HG03520 (cell line): ENCODE measurements around the gene MAML3.
"Not testable (repeated sequence)": the region's sequence is repeated elsewhere in the genome, so short reads cannot be mapped to it uniquely, and the experiment has no call there.

ENCODE experiments used
- ATAC-seq: cut with Tn5 transposase; IDR thresholded peaks from one replicate; pipeline ENCODE4 v1.9.1; 2021; ENCODE audit warnings: mild to moderate bottlenecking, moderate library complexity; ENCODE audit not compliant: unreplicated experiment

Gene MAML3

GRCh38 chr4:139969635-139970266, 184.2 kb downstream of the MAML3 start:
- ATAC-seq = no peak

DNA sequence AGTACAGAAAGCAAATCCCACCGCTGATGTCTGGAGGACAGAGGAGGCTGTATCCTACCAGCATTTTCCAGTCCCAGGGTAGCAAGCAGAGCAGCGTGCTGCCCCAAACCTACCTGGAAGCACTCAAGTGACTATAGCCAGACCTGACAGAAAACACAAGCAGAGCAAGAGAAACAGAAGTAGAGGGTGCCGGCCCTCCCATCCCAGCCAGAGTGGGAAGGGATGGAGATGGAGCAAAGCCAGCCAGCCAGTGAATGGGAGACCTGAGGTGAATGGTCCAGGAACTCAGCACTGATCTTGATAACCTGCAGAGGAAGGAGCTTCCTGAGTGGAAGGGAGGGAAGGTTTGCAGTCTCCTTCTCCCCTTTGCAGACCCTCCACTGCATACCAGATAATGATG, 185.2 kb downstream of the MAML3 start:
- no peak for ATAC-seq

DNA sequence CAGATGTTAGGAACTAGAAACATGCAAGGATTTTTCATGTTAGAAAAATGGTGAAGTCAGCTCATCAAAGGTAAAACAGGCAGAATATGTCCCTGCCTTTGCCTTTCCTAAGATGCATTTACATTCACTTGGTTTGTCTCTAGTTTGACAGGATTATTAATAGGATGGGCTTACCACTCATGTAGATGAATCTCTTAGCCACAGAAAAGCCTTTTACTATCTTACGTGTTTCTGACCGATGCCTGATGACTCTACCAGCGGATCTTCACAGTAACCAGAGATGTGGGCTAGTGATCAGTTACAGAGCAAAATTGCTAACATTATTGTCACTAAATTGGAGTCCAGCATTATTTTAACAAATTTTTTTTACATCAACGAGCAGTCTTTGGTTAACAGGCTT, 187.6 kb downstream of the MAML3 start:
- no peak for ATAC-seq

GRCh38 chr4:139965789-139966188, 188.2 kb downstream of the MAML3 start:
- ATAC-seq = no peak

- ATAC-seq = no peak
Observed at GRCh38 chr4:139963708-139964107, 190.3 kb downstream of the MAML3 start.

GRCh38 chr4:139962130-139962684, 191.8 kb downstream of the MAML3 start:
- no peak for ATAC-seq

GRCh38 chr4:139961344-139961946, 192.5 kb downstream of the MAML3 start:
- ATAC-seq = no peak

GRCh38 chr4:139959396-139959795, 194.6 kb downstream of the MAML3 start:
- no peak for ATAC-seq

GRCh38 chr4:139958739-139959098, 195.3 kb downstream of the MAML3 start:
- ATAC-seq = no peak

- ATAC-seq = no peak
Observed at GRCh38 chr4:139957986-139958738, 195.8 kb downstream of the MAML3 start.

DNA sequence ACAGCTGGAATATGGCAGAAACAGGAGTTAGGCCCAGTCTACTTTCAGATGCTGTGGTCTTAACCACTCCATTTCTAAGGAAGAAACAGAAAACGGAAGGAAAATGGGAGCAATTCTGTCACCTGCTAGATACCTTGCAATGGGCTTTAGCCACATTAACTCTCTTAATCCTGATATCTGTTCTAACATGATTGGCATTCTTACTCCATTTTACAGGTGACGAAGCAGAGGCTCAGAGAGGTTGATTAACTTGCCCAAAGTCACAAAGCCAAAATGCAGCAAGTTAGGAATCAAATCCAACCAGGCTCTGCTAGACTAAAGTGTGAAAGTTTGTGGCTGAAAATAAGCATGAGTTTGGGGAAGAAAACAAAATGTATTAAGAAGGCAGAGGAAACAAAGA, 196.9 kb downstream of the MAML3 start:
- ATAC-seq = no peak

DNA sequence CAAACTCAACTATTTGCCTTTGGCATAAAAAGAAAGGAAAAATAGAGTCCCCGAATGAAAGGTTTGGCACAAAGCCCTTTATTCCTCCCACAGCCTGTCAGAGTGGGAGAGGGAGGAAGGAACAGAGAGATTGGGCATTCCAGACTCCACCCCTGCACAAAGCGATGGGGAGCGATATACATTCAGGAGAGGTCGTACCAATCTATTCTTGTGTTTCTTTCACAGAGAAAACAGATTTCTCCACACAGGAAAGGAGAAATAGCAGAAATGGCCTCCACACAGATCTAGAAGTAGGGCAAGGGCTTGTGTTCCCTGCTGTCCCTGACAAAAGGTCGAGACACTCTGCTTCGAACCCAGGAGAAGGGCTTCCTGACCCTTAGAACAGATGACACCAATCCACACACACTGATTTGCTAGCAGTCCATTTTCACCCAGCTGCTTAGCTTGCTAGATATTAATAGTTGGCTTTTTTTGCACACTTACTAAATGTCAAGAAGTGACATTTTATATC, 197.4 kb downstream of the MAML3 start:
- no peak for ATAC-seq

DNA sequence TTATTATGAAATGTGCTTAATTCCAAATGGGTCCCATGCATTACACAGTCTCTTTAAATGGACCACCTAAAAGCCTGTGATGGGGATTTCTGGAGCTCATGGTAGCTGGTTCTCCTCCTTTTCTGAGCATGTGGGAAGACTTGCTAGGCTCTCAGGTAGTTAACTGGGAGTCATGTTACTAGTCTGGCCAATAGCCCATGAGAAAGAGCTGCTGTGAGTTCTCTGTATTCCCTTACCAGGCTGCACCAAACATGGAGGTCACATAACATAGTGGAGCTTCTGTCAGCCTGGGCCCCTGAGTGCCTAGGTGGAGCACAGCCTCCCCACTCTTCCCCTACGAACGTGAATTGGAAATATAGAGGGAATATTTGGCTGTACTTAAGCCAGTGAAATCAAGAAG, 198.4 kb downstream of the MAML3 start:
- no peak for ATAC-seq

GRCh38 chr4:139954512-139954911, 199.5 kb downstream of the MAML3 start:
- no peak for ATAC-seq

DNA sequence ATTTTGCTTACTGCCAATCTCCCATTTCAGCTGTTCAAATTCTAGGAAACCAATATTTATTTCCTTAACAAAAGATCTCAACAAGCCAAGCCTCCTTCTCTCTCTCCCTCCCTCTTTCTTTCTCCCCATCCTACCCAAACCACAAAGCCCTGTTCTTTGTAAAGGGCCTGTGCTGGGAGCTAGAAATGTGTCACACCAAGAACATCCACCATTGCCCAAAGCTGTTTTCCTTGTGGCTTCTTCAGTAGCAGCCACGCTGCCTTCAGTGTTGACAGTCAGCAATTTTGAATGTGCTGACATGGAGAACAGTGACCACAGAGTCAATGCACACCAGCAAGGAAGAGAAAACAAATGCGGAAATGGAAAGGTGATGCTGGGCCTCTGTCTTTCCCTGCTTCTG, 203.0 kb downstream of the MAML3 start:
- ATAC-seq = no peak

DNA sequence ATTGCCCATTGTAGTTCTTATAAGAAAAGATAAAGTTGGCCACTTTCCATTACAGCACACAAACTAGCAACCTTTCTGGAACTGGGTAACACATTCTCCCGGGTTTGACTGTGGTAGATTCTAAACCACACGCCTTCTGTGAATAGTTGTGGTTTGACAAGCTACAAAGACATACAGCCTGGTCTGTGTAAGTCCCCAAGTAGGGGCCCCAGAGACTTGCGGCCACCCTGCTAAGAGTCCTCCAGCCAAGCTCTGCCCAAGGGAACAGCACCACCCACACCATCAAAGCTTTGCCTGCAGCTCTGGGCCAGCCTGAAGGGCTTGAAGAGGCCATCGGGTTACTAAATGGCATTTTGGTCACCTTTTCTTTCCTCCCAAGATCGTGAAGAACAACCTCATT, 203.4 kb downstream of the MAML3 start:
- peak; percentile 92 for ATAC-seq

- ATAC-seq = not testable (repeated sequence)
Observed at GRCh38 chr4:139944916-139945315, 209.1 kb downstream of the MAML3 start.

GRCh38 chr4:139943277-139943676, 210.7 kb downstream of the MAML3 start:
- no peak for ATAC-seq

- ATAC-seq = no peak
Observed at GRCh38 chr4:139942241-139942640, 211.7 kb downstream of the MAML3 start.

- no peak for ATAC-seq
Observed at GRCh38 chr4:139940600-139940999, 213.4 kb downstream of the MAML3 start.

- ATAC-seq = no peak
Observed at GRCh38 chr4:139938414-139938813, 215.6 kb downstream of the MAML3 start.

DNA sequence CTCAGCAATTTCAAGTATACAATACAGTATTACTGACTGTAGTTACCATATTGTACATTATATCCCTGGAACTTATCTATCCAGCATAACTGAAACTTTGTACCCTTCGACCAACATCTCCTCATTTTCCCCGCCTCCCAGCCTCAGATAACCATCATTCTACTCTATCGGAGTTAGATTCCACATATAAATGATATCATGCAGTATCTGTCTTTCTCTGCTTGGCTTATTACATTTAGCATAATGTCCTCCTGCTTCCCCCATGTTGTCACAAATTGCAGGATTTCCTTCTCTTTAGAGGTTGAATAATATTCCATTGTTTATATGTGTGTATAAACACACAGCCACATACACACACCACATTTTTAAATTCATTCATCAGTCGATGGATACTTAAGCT, 218.1 kb downstream of the MAML3 start:
- no peak for ATAC-seq
